T-helper 1 cell (primary cell): Measurements from ENCODE around the gene AKAP1.

Experiments used
- DNase-seq, 5 donors: peaks; one replicate each; pipeline ENCODE4 v3.0.0-alpha.2; 2012 to 2020

The AKAP1 gene

GRCh38 chr17:57168695-57169094 lies 83.6 kb downstream of the AKAP1 start:
- no peak for DNase-seq

GRCh38 chr17:57170866-57171265 lies 85.8 kb downstream of the AKAP1 start:
- no peak for DNase-seq
